Loucy (cell line): Measurements from ENCODE around the gene SGIP1.

ENCODE experiments used
- CTCF ChIP-seq: fragments of 200-600 bp; sonication (generic); conservative IDR thresholded peaks from 2 replicates; pipeline ENCODE4 v1.5.1; 2014; ENCODE audit warnings: mild to moderate bottlenecking, antibody characterized with exemption, low read length
- EZH2phosphoT487 ChIP-seq: fragments of 200-600 bp; IDR thresholded peaks from 2 replicates; pipeline ENCODE4 v1.6.1; 2018; ENCODE audit warnings: antibody characterized with exemption, mild to moderate bottlenecking, moderate library complexity, borderline replicate concordance

- TF ChIP-seq CTCF (no peak), EZH2phosphoT487 (no peak)
These were observed 115.1 kb downstream of the SGIP1 start for GRCh38 chr1:66648901-66649595.
